Activated CD4-positive, alpha-beta T cell treated with anti-CD3 and anti-CD28 coated beads, Interleukin-2, amount 50 U/mL, for 4 hours (primary cell): ENCODE results near the gene ZRANB1.
"Not testable (repeated sequence)": the region's sequence is repeated elsewhere in the genome, so short reads cannot be mapped to it uniquely, and the experiment has no call there.

ENCODE experiments used
- DNase-seq, 2 experiments: peaks; one replicate each; pipeline ENCODE4 v3.0.0-alpha.2; 2020

ZRANB1 gene

GRCh38 chr10:124941823-124942222, at the start of gene ZRANB1:
Gene ZRANB1 (plus strand): TSS chr10:124942123. CDS start chr10:124942494, 371 bp downstream.
- DNase-seq: no peak

DNA sequence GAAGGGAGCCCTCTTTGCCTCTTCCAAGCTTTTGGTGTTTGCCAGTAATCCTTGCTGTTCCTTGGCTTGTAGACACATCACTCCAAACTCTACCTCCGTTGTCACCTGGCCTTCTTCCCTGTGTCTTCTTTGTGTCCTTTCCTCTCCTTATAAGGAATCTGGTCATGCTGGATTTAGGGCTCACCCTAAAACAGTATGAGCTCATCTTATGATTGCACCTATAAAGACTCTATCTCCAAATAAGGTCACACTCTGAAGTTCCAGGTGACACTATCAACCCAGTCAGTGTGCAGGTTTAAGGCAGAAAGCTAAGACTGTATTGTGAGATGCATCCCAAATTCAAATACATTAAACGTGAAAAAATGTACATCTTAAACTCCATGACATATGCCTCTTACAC, 49.0 kb upstream of the ZRANB1 start:
- no peak for DNase-seq

GRCh38 chr10:124894569-124895215, 47.2 kb upstream of the ZRANB1 start:
- no peak for DNase-seq

GRCh38 chr10:124896751-124897150, 45.2 kb upstream of the ZRANB1 start:
- no peak for DNase-seq

DNA sequence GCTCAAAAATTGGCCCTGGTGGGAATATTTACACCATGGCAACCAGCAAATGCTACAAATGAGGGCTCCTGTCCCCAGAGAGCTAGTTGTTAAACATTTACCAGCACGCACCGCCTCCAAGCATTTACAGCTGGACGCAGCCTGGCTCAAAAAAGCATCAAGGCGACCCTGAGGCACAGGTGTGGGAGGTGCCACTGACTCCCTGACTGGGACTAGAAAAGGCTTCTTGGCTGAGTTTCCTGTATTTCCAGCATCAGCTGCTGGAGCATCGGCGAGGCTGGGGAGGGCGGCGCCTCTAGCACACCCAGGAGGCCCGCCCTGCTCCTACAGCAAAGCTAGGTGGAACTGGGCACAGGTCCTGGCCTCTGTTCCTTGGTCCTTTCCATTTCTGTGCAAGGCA, 43.5 kb upstream of the ZRANB1 start:
- DNase-seq: no peak

DNA sequence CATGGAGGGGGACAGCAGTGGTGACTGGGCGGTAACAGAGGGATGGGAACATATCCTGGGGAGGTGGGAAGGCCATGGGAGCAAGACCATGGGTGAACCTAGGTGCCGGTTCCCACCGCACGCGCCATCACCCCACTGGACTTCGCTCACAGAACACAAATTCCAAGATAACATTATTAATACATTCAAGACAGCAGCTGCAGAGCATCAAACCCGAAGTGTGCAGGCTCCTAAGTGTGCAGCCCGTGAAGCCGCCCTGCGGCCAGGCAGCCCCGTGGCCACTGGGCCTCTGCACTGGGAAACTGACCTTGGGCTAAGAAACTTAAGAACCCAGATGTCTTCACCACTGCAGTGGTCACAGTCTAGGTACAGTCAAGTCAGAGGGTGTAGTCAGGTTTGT, 42.8 kb upstream of the ZRANB1 start:
- DNase-seq: no peak

GRCh38 chr10:124902462-124902861, 39.5 kb upstream of the ZRANB1 start:
- DNase-seq: no peak

DNA sequence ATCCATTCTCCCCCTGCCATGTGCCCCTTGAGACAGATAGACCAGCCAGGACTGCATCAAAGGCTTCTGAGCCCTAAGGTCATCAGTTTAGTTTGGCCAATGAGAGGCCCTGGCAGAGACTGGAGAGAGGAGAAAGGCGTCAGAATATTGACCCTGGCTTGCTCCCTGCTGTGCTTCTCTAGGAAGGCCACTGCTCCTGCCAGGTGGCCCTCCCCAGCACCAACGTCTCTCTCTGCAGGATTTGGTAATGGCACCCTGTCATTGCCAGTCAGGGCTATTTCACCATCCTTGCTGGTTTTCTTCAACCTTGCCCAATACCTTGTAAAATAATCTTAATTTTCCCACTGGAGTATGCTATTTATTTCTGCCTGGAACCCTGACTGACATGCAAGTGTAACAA, 38.8 kb upstream of the ZRANB1 start:
- no peak for DNase-seq

- DNase-seq: no peak
Observed at GRCh38 chr10:124904796-124905195, 37.1 kb upstream of the ZRANB1 start.

- no peak for DNase-seq
Observed at GRCh38 chr10:124906551-124907001, 35.3 kb upstream of the ZRANB1 start.

DNA sequence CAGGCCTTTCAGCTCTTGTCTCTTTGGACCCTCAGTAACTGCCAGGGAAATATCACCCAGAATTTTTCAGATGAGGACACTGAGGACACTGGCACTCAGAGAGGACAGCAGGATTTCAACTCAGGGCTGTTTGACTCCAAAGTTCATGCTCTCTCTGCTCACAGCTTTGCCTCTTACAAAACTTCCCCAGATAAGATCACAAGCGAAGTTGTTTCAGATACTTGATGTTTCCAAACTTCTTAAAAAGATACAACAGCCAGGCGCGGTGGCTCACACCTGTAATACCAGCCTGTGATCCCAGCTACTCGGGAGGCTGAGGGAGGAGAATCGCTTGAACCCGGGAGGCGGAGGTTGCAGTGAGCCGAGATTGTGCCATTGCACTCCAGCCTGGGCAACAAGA, 32.4 kb upstream of the ZRANB1 start:
- no peak for DNase-seq

- no peak for DNase-seq
Observed at GRCh38 chr10:124911124-124912067, 30.5 kb upstream of the ZRANB1 start.

GRCh38 chr10:124912101-124912886, 29.6 kb upstream of the ZRANB1 start:
- DNase-seq: no peak

DNA sequence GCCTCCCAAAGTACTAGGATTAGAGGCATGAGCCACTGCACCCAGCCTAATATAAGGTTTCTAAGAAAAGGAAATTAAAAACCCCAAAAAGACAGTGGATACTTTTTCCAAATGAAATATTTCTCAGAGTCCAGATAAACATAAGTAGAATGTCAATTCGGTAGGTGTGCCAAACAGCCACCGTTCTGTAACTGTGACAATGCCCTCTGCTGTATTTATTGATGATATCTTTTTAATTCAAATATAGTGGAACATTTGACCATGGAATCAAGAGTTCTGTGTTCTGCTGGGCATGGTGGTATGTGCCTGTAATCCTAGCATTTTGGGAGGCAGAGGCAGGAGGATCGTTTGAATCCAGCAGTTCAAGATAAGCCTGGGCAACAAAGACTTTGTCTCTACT, 28.8 kb upstream of the ZRANB1 start:
- no peak for DNase-seq

GRCh38 chr10:124914398-124914797, 27.5 kb upstream of the ZRANB1 start:
- DNase-seq: not testable (repeated sequence)

- DNase-seq: no peak
Observed at GRCh38 chr10:124916098-124916584, 25.8 kb upstream of the ZRANB1 start.

GRCh38 chr10:124916585-124917427, 25.1 kb upstream of the ZRANB1 start:
- DNase-seq: peak; percentile 96

DNA sequence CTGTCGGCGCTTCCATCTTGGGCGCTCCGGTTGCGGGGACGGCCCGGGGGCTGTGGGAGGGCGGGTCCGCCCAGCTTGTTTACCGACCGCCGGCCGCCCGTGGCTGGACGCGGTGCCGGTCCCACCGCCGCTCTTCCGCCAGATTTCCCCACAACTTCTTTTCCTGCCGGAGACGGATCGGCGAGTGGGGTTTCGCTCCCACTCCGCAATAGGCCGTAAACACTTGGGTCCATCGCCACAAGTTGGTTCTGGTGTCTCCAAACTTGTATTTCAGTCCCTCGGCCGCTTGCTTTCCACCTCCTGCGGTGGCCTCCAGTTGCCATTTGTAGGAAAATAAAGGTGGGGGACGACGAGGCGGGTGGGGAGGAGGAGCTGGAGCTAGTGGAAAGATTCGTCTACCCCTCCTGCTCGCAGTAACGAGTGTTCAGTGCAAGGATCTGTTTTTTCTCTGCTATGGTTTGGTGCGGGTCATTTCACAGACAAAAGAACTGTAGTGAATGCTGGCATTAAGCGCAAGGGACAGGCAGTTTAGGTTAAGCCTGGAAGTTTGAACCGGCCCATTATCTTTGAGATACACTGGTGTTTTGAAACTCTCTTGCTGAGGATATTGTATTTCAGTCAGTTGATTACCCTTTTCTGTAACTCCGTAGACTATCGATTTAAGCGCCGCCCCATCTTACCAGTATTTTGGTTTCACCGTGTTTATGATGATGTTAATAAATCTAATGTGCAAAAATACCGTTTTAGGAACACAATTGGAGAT, 24.3 kb upstream of the ZRANB1 start:
- peak; percentile 28 to 33 for DNase-seq

DNA sequence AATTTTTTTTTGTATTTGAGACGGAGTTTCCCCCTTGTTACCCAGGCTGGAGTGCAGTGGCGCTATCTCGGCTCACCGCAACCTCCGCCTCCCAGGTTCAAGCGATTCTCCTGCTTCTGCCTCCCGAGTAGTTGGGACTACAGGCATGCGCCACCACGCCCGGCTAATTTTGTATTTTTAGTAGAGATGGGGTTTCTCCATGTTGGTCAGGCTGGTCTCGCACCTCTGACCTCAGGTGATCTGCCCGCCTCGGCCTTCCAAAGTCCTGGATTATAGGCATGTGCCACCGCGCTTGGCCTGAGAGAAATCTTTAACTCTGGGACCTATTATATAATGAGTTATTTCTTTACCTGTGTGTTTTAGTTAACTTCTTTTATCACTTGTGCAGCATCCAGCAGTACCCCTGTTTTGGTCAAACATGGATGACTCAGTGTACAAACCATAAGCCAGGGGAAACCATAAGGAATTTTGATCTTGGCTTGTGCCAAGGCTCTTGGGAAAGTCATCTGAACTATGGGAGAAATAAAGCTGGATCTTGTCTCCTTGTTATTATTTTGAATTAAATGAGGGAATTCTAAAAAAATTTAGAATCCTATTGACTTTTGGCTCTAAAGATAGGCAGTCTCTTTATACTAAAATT, 23.6 kb upstream of the ZRANB1 start:
- no peak for DNase-seq

- DNase-seq: no peak
Observed at GRCh38 chr10:124918906-124919305, 23.0 kb upstream of the ZRANB1 start.

- DNase-seq: no peak
Observed at GRCh38 chr10:124921261-124921660, 20.7 kb upstream of the ZRANB1 start.
